Fibroblast of skin of scalp (primary cell): ENCODE measurements around the gene BDP1.
"Not testable (repeated sequence)": the region's sequence is repeated elsewhere in the genome, so short reads cannot be mapped to it uniquely, and the experiment has no call there.

ENCODE experiments used
- DNase-seq: peaks from one replicate; pipeline ENCODE4 v3.0.0-alpha.2; 2013

BDP1 gene

GRCh38 chr5:71460693-71461092, 5.2 kb downstream of the BDP1 start:
- DNase-seq = no peak

- no peak for DNase-seq
Observed at GRCh38 chr5:71461360-71461759, 5.9 kb downstream of the BDP1 start.

- DNase-seq = peak; percentile 27
Observed at GRCh38 chr5:71471193-71471592, 15.7 kb downstream of the BDP1 start.

- peak; percentile 10 for DNase-seq
Observed at GRCh38 chr5:71475788-71476384, 20.4 kb downstream of the BDP1 start.

- DNase-seq = no peak
Observed at GRCh38 chr5:71481441-71481840, 26.0 kb downstream of the BDP1 start.

GRCh38 chr5:71482132-71482531, 26.7 kb downstream of the BDP1 start:
- peak; percentile 29 for DNase-seq

GRCh38 chr5:71483355-71483754, 27.9 kb downstream of the BDP1 start:
- DNase-seq = peak; percentile 63

- DNase-seq = no peak
Observed at GRCh38 chr5:71492817-71493615, 37.6 kb downstream of the BDP1 start.

- DNase-seq = not testable (repeated sequence)
Observed at GRCh38 chr5:71494202-71494601, 38.8 kb downstream of the BDP1 start.

- not testable (repeated sequence) for DNase-seq
Observed at GRCh38 chr5:71498756-71499155, 43.3 kb downstream of the BDP1 start.

GRCh38 chr5:71503536-71503935, 48.1 kb downstream of the BDP1 start:
- DNase-seq = no peak

GRCh38 chr5:71522151-71522550, 66.7 kb downstream of the BDP1 start:
- no peak for DNase-seq

- not testable (repeated sequence) for DNase-seq
Observed at GRCh38 chr5:71525611-71526010, 70.2 kb downstream of the BDP1 start.

- DNase-seq = no peak
Observed at GRCh38 chr5:71528206-71528605, 72.8 kb downstream of the BDP1 start.

- DNase-seq = no peak
Observed at GRCh38 chr5:71529682-71530081, 74.2 kb downstream of the BDP1 start.

GRCh38 chr5:71533142-71533541, 77.7 kb downstream of the BDP1 start:
- DNase-seq = peak; percentile 28

- peak; percentile 23 for DNase-seq
Observed at GRCh38 chr5:71533615-71534014, 78.2 kb downstream of the BDP1 start.

- peak; percentile 44 for DNase-seq
Observed at GRCh38 chr5:71537687-71538086, 82.2 kb downstream of the BDP1 start.

GRCh38 chr5:71550885-71551284, 95.4 kb downstream of the BDP1 start:
- not testable (repeated sequence) for DNase-seq

GRCh38 chr5:71551582-71551981, 96.1 kb downstream of the BDP1 start:
- not testable (repeated sequence) for DNase-seq

GRCh38 chr5:71552026-71552749, 96.7 kb downstream of the BDP1 start:
- not testable (repeated sequence) for DNase-seq

GRCh38 chr5:71563161-71563560, 107.7 kb downstream of the BDP1 start:
- DNase-seq = no peak

GRCh38 chr5:71564895-71565294, 109.4 kb downstream of the BDP1 start:
- DNase-seq = no peak
